Endothelial cell of umbilical vein (primary cell): ENCODE results near the gene CHCHD10. TPM values are rescaled to one million over a fixed set of nuclear protein-coding genes. Genes with fewer than 3 reads are reported as not detected.

Source experiments
- BruUV-seq: library from RNA; stranded (reverse); fragments of 400-500 nt; replicated peaks from 2 replicates; lab custom pipeline; 2021; lab: Mats Ljungman, UMichigan
- CTCF ChIA-PET: fragments of 300-600, 350-600 bp; sonication (Branson Sonifier 250); formaldehyde crosslinking; loops from one replicate; lab custom pipeline; 2021; ENCODE audit warnings: antibody characterized with exemption, inconsistent platforms; lab: Charles Lee
- POLR2A ChIA-PET: fragments of 300-600, 350-600 bp; sonication (Branson Sonifier 250); formaldehyde crosslinking; loops from one replicate; lab custom pipeline; 2021; ENCODE audit warnings: antibody characterized with exemption, inconsistent platforms; lab: Charles Lee
- DNase-seq: peaks from one replicate; pipeline ENCODE4 v3.0.0-alpha.2; 2011; ENCODE audit warnings: low read depth, low spot score
- FAIRE-seq: peaks from 2 replicates; lab custom pipeline; 2011; peaks lifted over from hg19 to GRCh38; lab: Jason Lieb, UNC
- H2AFZ ChIP-seq: 2 replicates; pipeline ENCODE4 v1.6.0; 2012; ENCODE audit warnings: low read depth, low read length, control low read depth, inconsistent platforms
- H3K27ac ChIP-seq: 2 replicates; pipeline ENCODE4 v1.5.1; 2011; ENCODE audit warnings: low read depth, mild to moderate bottlenecking, control low read depth, low read length, moderate library complexity; ENCODE audit not compliant: insufficient read depth
- H3K27me3 ChIP-seq, 2 experiments: 2 replicates each; pipeline versions ENCODE4 v1.6.0 to v1.6.1; 2011; ENCODE audit warnings: low read length in 2 of 2, mixed read lengths in 1 of 2; ENCODE audit not compliant: control insufficient read depth in 2 of 2, insufficient read depth in 2 of 2
- H3K36me3 ChIP-seq, 2 experiments: 2 replicates in 1 of 2; 3 replicates in 1 of 2; pipeline ENCODE4 v1.5.1; 2011; ENCODE audit warnings: low read length in 2 of 2, mild to moderate bottlenecking in 1 of 2, moderate library complexity in 1 of 2; ENCODE audit not compliant: control insufficient read depth in 2 of 2, insufficient read depth in 2 of 2; ENCODE audit errors: extremely low read depth in 1 of 2
- H3K4me1 ChIP-seq: 3 replicates; pipeline ENCODE4 v1.5.1; 2011; ENCODE audit warnings: mild to moderate bottlenecking, low read length; ENCODE audit not compliant: control insufficient read depth, insufficient read depth; ENCODE audit errors: extremely low read depth
- H3K4me2 ChIP-seq: 2 replicates; pipeline ENCODE4 v1.6.1; 2011; ENCODE audit warnings: low read length, control low read depth, mixed read lengths; ENCODE audit not compliant: insufficient read depth
- H3K4me3 ChIP-seq, 3 experiments: fragments of 200-600 bp in 1 of 3; sonication (generic), shearing (Covaris generic) in 1 of 3; replicated peaks in 1 of 3; 2 replicates each; pipeline ENCODE4 v1.5.1; 2011 to 2016; ENCODE audit warnings: control low read depth in 3 of 3, low read length in 3 of 3, mild to moderate bottlenecking in 2 of 3, inconsistent platforms in 1 of 3, low read depth in 1 of 3, moderate library complexity in 1 of 3; ENCODE audit not compliant: insufficient read depth in 1 of 3
- H3K79me2 ChIP-seq: 2 replicates; pipeline ENCODE4 v1.6.0; 2012; ENCODE audit warnings: low read length, inconsistent platforms; ENCODE audit not compliant: control insufficient read depth, insufficient read depth
- H3K9ac ChIP-seq: replicated peaks from 2 replicates; pipeline ENCODE3; 2011; ENCODE audit warnings: low read length, control low read depth; ENCODE audit not compliant: insufficient read depth; ENCODE audit errors: extremely low read depth
- H3K9me1 ChIP-seq: replicated peaks from 3 replicates; pipeline ENCODE4 v1.6.0; 2011; ENCODE audit warnings: mild to moderate bottlenecking, low read length; ENCODE audit not compliant: control insufficient read depth, insufficient read depth; ENCODE audit errors: extremely low read depth
- H3K9me3 ChIP-seq: replicated peaks from 2 replicates; pipeline ENCODE4 v1.5.1; 2012; ENCODE audit warnings: low read length, inconsistent platforms; ENCODE audit not compliant: control insufficient read depth, insufficient read depth
- H4K20me1 ChIP-seq: replicated peaks from 2 replicates; pipeline ENCODE3; 2011; ENCODE audit warnings: mild to moderate bottlenecking, low read length; ENCODE audit not compliant: control insufficient read depth, insufficient read depth; ENCODE audit errors: extremely low read depth
- EZH2 ChIP-seq: IDR thresholded peaks from 2 replicates; pipeline ENCODE4 v1.6.1; 2012; ENCODE audit warnings: borderline replicate concordance, low read depth, mild to moderate bottlenecking, moderate library complexity, low read length, inconsistent platforms; ENCODE audit not compliant: severe bottlenecking
- FOS ChIP-seq: IDR thresholded peaks from 2 replicates; pipeline ENCODE4 v1.6.1; 2011; ENCODE audit warnings: mild to moderate bottlenecking, low read length, moderate library complexity, borderline replicate concordance; ENCODE audit not compliant: insufficient read depth
- GATA2 ChIP-seq: IDR thresholded peaks from 2 replicates; pipeline ENCODE4 v1.7.0; 2011; ENCODE audit warnings: low read depth, mild to moderate bottlenecking, moderate library complexity, mixed read lengths, low read length; ENCODE audit not compliant: insufficient read length, insufficient read depth
- JUN ChIP-seq: IDR thresholded peaks from 2 replicates; pipeline ENCODE4 v1.6.1; 2011; ENCODE audit warnings: borderline replicate concordance, low read depth; ENCODE audit not compliant: insufficient read length, insufficient read depth
- MYC ChIP-seq: IDR thresholded peaks from one replicate; pipeline ENCODE4 v1.6.1; 2011; ENCODE audit warnings: mild to moderate bottlenecking, low read depth, low read length
- POLR2A ChIP-seq: IDR thresholded peaks from 2 replicates; pipeline ENCODE4 v1.6.1; 2012; ENCODE audit warnings: low read depth, mild to moderate bottlenecking, control low read depth, low read length
- POLR2AphosphoS5 ChIP-seq: IDR thresholded peaks from 2 replicates; pipeline ENCODE4 v1.6.1; 2012; ENCODE audit warnings: low read depth, mild to moderate bottlenecking, control low read depth, low read length, moderate library complexity; ENCODE audit not compliant: insufficient read depth
- dilution Hi-C: fragments of 300-500 bp; cut with MboI; formaldehyde crosslinking; loops from one replicate; pipeline ENCODE4 v1.15.0; 2019; ENCODE audit warnings: low sequenced_read_pairs; ENCODE audit not compliant: extremely low pct_ligation_motif_present
- intact Hi-C: fragments of 100-400 bp; cut with micrococcal nuclease; formaldehyde crosslinking; loops from one replicate; pipeline ENCODE4 v1.10.0; 2022
- polyA plus RNA-seq, 4 experiments: library from polyadenylated mRNA; depleted of rRNA in 3 of 4; stranded (reverse) in 3 of 4; unstranded in 1 of 4; fragments of >200 nt; gene quantifications; 2 replicates each; pipeline versions ENCODE4 v1.2.1 to v1.2.3, GENCODE V29; 2011 to 2012; ENCODE audit warnings: missing spikeins in 1 of 4
- total RNA-seq: library from RNA; stranded (reverse); gene quantifications from 2 replicates; pipeline ENCODE4 v1.2.3, GENCODE V29; 2021
- TF ChIP-seq, protein P1 (sequence below): IDR thresholded peaks from 2 replicates; pipeline ENCODE4 v1.6.1; 2011; ENCODE audit not compliant: insufficient read depth, insufficient read length
- TF ChIP-seq, protein P2 (sequence below), 2 donors: IDR thresholded peaks; 1 replicate in 1 of 2; 2 replicates in 1 of 2; pipeline ENCODE4 v1.5.1; 2011; ENCODE audit warnings: low read length in 2 of 2, mild to moderate bottlenecking in 2 of 2, moderate library complexity in 2 of 2, control low read depth in 1 of 2, inconsistent platforms in 1 of 2, low read depth in 1 of 2; ENCODE audit not compliant: insufficient read depth in 1 of 2; ENCODE audit errors: extremely low read depth in 1 of 2

CHCHD10 gene
- total and polyA plus RNA-seq, 2 donors (not counting 3 experiments of a cell fraction or from before 2014, with no cell fraction given): 28.1 to 75.6 TPM

DNA sequence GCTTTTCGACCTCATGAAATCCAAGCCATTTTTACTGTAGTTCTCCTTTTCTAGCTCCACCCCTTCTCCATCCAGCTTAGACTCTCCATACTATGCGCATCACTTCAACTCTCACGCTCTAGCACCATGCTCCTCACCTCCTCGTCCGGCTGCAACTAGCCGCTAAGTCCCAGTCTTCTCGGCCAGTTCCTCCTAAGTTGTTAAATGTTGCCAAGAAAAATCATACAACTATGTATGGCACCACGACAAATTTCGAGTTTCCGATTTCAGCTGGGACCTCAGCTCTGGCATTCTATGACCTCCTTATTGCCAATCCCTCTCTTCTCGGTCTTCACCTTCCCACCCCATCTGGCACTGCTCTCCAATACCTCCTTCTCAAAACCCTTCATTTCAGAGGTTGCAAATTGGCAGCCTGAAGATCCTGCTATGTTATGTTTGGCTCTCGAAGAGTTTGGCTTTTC is 17.9 kb downstream of the CHCHD10 start:
- Histone ChIP-seq H3K79me2 (no peaks in the 10 kb centered on the region), H3K27me3 (no peaks in the 10 kb centered on the region), H4K20me1 (no peaks in the 10 kb centered on the region), H3K9me1 (no peaks in the 10 kb centered on the region), H3K36me3 (peaks cover 0 to 1% of the 10 kb centered on the region in 2 experiments), H3K4me2 (peak overlapping the region; percentile 93), H3K9me3 (no peaks in the 10 kb centered on the region), H3K27ac (no peak overlapping the region), H3K4me3 (peak overlapping the region in 2 of 3 experiments; percentile 88 to 89), H2AFZ (peak overlapping the region; percentile 6), H3K9ac (no peak overlapping the region), H3K4me1 (peaks cover 10% of the 10 kb centered on the region)
- dilution Hi-C loops: no loop called here
- BruUV-seq: no TSS peak
- peak; percentile 67 for DNase-seq
- intact Hi-C loops: loop anchor here (2.0 kb wide), 1 partner anchor 19 kb away; no protein-coding TSS in a partner anchor
- POLR2A ChIA-PET: no interaction called here
- CTCF ChIA-PET: interaction anchor here (1.1 kb wide), 1 partner anchor 100 kb away, joined by 4 read pairs; no protein-coding TSS in a partner anchor
- FAIRE-seq: peak; percentile 67
- TF ChIP-seq EZH2 (no peak), POLR2AphosphoS5 (no peak), JUN (no peak), FOS (no peak), MYC (no peak), POLR2A (no peak), GATA2 (no peak)
- TF ChIP-seq, protein P1, sequence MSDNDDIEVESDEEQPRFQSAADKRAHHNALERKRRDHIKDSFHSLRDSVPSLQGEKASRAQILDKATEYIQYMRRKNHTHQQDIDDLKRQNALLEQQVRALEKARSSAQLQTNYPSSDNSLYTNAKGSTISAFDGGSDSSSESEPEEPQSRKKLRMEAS: no peak
- TF ChIP-seq, protein P2, sequence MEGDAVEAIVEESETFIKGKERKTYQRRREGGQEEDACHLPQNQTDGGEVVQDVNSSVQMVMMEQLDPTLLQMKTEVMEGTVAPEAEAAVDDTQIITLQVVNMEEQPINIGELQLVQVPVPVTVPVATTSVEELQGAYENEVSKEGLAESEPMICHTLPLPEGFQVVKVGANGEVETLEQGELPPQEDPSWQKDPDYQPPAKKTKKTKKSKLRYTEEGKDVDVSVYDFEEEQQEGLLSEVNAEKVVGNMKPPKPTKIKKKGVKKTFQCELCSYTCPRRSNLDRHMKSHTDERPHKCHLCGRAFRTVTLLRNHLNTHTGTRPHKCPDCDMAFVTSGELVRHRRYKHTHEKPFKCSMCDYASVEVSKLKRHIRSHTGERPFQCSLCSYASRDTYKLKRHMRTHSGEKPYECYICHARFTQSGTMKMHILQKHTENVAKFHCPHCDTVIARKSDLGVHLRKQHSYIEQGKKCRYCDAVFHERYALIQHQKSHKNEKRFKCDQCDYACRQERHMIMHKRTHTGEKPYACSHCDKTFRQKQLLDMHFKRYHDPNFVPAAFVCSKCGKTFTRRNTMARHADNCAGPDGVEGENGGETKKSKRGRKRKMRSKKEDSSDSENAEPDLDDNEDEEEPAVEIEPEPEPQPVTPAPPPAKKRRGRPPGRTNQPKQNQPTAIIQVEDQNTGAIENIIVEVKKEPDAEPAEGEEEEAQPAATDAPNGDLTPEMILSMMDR (IDR thresholded peaks at IDR 0.05; ENCODE audit: extremely low read depth in 1 of 2, insufficient read depth in 1 of 2, low read depth in 1 of 2, low read length in 2 of 2): no peak
